NCI-H2171 treated with DMSO at 0.1 percent for 48 hours (cell line): ENCODE results near the gene CDC37L1.

ENCODE experiments used
- DNase-seq: peaks from one replicate; lab custom pipeline; 2025; lab: John Stamatoyannopoulos, UW

CDC37L1 gene

DNA sequence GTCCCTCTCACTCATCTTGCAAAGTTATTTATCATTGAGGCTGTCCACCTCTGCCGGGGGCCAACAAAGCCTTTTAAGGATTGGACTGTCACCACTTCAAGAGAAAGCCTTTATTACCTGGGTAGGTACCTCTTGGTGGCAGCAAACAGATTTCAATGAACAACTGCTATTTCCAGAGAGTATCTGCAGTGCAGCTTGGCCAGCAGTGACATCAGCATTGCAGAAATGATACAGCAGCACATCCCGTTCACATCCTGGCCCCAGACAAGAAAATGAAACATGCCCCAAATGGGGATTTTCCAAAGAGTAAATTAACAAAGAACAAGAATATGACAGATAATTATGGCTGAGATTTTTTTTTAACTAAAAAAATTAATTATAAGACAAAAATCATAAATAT is 10.8 kb upstream of the CDC37L1 start:
- no peak for DNase-seq

DNA sequence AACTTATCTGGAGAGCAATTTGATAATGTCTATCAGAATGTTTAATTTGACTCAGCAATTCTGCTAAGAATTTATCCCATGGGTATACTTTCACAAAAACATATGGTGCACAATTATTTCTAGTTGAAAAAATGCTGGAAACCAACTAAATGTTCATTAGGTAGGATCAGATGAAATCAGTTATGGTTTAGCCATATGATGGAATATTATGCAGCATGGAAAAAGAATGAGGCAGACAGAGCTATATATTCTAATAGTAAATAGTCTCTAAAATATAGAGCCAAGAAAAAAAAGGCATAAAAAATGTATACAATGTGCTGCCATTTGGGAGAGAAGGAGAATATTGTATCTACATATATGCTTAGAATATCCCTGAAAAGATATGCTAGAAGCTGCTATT is 9.5 kb upstream of the CDC37L1 start:
- no peak for DNase-seq

DNA sequence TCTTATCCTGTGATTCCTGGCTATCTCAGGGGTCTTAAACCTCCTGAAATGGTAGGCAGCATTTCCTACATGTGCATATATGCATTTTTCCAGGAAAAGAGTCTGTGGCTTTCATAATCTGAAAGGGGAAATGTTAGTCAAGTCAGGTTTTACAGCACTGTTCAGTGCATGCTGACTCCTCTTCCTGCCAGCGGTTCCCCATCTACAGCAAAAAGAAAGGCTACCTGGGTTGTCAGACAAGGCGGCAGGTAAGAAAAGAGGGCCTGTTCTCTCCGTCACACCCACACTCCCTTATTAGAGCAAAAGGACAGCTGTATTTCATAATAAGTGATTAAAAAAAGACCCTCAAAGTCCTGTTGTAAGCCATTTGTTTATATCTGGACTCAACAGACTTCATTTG is 8.8 kb upstream of the CDC37L1 start:
- DNase-seq: no peak

DNA sequence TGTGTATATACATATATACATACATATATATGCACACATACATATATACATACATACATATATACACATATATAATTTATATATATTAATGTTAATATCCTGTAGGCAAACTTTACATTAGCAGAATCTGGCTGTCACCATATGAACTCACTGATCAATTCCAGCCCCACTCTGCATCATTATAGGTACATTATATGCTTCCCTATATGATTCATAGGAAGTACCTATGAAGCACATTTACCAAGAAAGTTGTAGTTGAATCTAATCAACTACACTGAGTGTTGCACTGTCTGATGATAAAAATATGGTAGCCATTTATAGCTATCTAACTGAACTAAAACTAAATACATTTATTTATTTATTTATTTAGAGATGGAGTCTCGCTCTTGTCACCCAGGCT is 7.6 kb upstream of the CDC37L1 start:
- no peak for DNase-seq

DNA sequence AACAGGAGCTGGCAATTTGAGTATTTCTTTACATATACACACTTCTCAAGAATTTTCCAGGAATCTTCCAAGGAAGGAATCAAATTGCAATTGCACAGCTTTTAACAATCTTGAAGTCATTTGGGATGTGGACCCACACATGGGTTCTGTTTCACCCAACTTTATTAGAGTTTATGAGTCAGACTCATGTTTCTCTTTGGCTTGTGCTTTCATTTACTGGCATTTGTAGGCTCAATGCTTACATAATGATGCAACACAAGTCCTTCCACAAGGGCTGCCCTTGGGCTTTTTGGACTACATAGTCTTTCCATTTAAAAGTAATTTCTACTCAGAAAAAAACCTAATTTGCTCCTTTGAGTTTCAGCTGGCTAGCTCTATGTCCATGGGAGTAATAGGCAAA is 4.6 kb upstream of the CDC37L1 start:
- no peak for DNase-seq

DNA sequence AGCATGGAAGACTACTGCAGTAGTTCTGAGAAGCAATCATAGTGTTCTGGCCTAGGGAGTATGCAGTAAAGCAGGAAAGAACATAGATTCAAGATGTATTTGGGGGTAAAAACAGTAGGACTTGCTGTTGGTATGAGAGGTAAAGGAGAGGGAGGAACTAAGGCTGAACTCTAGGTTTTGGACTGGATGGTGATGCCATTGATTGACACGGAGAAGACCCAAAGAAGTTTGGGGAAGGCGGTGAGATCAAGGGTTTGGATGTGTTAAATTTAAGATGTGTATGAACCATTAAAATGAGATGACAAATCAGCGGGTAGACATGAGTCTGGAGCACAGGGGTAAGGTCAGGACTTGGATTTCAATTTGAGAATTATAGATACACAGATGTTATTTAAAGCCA is 2.0 kb upstream of the CDC37L1 start:
- DNase-seq: no peak

DNA sequence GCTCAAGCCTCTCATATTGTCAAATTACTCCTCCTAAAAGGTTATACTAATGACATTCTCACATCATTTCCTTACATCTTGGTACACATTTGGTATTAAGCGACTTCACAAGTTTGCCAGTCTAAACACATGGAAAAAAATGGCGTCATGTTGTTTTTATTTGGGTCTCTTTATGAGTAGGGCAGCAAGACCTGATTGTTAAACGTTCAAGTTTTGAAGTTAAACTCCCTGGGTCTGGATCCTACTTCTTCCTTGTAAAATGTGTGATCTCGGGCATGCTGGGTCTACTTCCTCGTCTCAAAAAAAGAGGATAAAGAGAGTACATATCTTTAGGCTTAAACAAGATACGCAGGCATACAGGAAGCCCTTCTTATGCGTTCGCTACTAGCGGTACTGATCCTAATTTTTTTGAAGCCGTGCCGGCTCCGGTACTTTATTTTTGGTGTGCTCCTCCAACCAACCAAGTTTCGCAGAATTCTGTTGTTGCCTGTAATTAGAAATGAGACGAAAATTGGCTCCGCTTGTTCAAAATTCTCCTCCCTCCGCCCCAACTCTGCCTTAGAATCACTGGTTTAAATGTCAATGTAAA is 596 bp upstream of the CDC37L1 start:
- DNase-seq: peak; percentile 84

DNA sequence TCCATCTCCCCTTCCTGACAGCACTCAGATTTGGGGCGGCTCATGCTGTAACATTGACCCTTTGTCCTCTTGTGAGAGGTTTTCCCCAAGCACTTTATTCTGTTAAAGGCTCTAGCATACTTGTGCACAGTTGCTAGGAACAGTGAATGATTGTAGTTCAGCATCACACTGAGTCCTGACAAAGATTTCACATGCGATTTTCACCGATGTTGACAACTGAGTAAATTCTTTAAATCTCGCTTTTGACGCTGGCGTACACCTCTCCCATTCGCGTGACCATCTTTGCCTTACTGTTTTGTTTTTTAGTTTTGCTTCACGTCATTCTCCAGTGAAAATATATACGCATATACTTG is 780 bp downstream of the CDC37L1 start:
- no peak for DNase-seq

DNA sequence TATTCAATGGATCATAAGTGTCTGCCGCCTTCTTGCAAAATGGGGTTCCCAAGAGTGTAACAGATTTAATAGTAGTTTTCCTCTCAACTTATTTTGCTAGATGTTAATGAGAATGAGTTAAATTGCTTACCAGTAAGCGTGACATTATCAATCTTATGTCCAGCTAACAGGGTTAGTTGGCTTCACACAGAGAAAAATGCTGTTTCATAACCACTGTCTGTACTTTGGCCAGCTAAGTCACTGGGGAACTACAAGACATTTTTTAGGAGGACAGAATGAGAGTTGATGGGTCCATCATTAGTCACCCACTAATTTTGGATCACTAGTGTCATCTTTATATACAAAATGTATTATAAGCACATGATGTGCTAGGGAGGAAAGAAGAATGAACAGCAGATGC is 1.4 kb downstream of the CDC37L1 start:
- peak; percentile 31 for DNase-seq

DNA sequence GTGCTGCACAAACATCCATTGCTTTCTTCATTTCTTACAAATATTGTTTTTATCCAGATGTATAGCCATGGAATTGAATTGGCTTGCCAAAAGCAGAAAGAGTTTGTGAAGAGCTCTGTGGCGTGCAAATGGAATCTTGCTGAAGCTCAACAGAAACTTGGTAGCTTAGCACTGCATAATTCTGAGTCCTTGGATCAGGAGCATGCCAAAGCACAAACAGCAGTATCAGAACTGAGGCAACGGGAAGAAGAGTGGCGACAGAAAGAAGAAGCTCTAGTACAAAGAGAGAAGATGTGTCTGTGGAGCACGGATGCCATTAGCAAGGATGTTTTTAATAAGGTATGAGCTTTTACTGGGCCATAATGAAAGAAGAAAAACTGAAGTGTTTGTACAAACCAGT is 5.5 kb downstream of the CDC37L1 start:
- DNase-seq: no peak

DNA sequence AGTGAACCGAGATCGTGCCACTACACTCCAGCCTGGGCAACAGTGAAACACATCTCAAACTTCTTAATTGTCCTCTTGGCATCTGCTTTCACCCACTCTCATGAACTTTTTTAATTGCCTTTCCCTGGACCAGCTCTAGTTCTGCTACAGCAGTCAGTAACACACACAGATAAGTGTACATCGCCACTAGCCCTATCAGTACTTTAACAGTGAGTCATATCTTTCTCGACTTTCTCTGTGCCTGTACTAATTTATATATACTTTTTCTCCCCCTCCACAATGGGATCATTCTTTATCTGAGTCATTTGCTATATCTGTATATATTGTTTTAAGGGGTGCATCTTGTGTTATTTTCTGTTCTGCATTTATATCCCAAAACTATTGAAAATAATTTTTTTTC is 6.7 kb downstream of the CDC37L1 start:
- no peak for DNase-seq

DNA sequence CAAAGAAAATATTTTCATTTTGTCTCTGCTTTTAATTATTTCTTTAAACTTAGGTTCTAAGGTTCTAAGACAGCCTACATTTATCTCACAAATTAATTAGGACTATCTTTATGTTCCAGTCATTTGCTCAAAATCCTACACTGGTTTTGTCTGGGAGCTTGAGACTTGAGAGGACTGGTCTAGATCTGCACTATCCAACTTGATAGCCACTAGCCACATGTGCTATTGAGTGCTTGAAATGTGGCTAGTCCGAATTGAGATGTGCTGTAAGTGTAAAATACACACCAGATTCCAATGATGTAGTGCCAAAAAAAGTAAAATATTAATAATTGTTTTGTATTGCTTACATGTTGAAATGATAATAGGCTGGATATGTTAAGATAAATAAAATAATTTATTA is 7.2 kb downstream of the CDC37L1 start:
- no peak for DNase-seq

DNA sequence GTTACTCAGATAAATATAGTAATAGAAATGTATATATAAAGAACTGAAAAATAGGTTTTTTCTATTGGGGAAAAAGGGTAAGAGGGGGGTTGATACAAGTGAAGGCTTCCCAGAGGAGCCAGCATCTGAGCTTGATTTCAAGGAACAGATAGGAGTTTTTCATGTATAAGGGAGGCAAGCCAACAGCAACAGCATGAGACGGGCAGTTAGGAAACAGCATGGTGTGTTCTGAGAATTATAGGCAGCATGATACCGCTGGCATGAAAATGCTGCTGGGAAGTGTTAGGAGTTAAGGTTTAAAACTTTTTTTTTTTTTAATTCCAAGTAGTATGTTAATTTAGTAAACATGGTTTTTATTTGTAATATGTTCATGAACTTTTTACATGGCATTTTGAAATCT is 9.7 kb downstream of the CDC37L1 start:
- DNase-seq: no peak

DNA sequence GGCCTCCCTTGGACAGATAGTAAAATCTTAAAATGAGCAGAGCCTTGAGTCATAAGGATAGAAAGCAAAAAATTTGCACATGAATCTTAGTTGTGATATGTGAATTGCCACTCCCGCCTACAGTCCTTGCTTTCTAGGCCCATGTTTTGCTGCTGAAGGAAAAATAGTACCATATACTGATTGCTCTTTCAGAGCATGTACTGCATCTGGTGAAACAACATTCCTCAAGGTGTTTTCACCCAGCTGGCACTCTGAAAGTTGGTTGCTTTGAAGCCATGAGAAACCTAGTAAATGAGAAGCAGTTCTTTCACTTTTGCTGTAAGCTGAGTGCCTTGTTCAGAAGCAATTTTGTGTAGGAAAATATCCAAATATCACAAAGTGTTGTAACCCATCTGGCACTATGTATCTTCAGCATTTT is 10.3 kb downstream of the CDC37L1 start:
- DNase-seq: no peak

DNA sequence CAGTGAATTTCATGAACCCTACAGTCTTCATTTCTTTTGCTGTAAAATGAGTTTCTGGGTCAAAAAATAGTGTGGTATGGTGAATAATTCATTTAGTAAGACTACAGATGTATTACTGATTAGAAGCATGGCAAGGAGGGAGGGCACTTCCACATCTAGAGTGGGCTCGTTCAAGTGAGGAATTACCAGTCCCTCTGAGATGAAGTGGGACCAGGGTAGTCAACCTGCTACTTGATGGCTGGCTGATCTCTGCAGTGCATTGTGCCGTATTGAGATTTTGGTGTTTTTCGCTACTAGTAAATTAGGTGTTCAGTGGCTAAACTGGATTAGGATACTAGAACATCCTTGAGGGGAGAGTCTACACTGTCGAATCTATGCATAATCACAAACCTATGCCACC is 10.8 kb downstream of the CDC37L1 start:
- no peak for DNase-seq

DNA sequence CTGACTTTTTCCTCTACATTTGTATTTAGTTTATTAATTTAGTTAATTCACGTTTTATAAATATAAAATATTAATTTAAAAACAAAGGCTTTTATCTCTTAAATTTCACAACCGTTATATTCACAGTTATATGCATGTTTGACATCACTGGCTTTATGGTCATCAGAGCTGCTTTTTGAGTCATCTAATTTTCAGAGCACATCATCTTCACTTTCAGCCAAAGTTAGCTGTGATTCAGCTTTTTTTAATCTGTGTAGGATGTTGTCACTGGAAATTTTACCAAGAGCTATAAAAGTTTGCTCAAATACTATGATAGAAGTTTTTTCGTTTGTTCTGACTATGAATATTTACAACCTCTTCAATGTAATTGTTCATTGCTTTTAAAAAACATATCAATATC is 12.4 kb downstream of the CDC37L1 start:
- DNase-seq: no peak

DNA sequence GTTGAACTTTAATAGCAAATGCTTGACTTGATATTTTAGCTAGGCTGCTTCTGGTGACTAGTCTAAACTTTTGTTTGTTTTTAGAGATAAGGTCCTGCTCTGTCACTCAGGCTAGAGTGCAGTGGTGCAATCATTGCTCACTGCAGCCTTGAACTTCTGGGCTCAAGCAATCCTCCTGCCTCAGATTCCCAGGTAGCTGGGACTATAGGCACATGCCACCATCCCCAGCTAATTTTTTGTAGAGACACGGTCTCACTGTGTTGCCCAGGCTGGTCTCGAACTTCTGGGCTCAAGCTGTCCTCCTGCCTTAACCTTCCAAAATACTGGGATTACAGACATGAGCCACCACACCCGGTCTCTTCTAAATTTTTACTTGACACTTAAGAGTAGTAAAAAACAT is 20.7 kb downstream of the CDC37L1 start:
- DNase-seq: no peak

DNA sequence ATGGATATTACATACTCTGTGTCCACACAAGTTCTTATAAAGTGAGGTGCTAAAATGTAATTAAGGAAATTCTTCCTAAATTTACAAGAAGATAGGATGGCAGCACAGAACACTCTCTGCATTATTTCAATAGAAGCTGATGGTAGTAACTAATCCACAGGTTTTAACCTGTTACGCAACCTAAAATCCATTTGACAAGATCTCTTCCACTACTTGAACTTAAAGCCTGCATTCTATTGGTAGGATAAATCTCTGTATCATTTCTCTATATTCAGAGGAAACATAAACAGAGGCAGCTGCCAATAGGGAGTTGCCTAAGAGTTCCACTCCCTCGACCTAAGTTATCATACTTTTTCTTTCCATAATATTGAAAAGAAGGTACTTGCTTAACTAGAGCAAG is 21.6 kb downstream of the CDC37L1 start:
- DNase-seq: no peak

DNA sequence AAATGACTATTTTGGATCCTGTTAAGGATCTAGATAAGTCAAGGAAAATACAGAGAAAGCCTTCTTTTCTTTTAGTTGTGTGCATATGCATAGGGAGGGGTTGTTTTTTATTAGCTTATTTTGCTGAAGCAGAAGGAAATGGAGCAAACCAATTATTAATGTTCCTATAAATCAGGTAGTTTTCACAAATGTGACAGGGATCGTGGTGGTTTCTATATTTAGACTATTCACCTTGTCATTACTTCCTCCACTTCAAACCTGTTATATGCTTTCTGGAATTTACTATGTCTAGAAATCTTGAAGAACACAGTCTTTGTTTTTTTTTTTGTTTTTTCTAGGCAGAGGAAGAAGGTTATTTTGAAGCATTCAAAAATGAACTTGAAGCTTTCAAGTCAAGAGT is 22.2 kb downstream of the CDC37L1 start:
- no peak for DNase-seq

DNA sequence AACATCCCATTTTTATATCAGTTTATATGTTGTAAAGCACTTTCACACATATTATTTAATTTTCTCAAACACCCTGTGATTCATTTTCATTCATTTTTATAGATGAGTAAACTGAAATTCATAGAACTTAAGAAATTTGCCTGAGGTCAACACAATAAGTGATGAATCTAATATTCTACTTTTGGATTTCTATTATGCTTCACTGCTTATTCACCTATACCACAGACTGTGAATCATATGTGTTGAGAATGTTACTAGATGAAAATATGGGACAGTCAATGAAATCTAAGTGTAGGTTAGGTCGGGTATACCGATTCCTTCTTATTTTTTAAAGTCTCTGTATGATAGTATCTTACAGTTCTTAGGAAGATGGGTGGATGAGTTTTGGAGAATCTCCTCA is 24.8 kb downstream of the CDC37L1 start:
- no peak for DNase-seq

DNA sequence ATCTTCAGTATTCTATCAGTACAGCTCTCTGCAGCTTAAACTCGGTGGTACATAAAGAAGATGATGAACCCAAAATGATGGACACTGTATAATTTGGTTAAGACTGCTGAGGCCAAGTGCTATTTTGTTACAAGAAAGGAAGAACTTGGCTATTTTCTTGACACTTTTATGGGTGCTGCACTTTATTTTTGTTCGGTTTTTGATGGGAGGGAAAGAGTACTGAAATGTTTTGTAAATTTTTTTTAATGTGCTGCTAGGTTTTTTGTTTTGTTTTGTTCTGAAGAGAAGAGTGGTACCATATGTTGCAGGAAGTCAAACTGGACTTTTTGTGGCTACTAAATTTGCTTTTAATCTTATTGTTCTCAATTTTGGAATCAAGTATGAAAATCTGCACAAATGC is 26.7 kb downstream of the CDC37L1 start:
- no peak for DNase-seq

DNA sequence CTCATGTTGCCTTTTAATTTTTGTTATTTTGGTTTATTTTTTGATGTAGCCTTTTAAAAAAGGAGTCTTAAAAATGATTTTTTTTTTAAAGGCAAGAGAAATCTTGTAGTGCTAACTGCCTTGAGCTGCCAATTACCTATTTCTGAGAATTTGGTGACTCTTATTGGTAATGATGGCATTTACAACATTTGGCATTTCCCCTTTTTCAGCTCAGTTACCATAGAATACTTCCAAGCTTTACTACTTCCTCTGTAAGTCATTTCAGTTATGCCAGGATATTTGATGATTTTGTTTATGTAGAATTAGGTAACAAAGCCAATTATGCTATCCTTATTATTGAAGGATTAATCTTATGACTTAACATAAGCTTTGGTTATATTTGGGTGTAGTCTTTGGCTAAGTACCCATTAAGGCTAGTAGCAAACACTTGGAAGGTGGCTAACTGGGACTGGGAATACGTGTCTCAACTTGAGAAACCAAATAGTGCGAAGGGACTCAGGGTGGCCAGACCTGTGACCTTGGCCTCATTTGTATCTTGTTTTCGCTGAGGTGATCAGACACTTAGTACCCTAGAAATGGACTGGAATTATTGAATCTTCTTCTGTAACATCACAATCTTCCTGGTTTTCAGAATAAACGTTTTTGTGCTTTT is 27.7 kb downstream of the CDC37L1 start:
- DNase-seq: no peak

DNA sequence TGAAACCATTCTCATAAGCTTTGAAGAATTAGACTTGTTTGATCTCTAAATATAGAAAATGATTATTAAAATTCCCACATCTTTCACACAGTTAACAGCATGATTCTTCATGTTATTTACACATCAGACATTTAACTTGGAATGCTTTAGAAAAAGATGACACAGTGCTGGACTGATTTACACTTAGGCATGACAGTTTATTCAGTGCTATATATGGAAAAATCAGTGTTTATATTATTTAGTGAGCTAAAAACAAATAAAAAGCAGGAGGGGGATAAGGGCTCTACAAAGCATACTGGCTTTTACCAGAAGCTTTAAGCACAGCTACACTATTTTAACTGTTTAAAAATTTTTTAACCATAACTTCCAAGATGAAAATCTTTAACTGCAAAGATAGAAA is 30.0 kb downstream of the CDC37L1 start:
- DNase-seq: no peak

DNA sequence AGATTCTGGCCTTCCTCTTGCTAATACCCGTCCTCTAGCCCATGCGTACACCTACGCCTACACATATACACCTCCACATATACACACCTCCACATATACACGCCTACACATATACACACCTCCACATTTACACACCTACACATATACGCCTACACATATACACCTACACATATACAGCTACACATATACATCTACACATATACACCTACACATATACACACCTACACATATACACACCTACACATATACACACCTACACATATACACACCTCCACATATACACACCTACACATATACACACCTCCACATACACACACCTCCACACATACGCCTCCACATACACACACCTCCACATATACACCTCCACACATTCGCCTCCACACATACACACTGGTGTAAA is 34.5 kb downstream of the CDC37L1 start:
- DNase-seq: no peak
